HepG2 (cell line): ENCODE measurements around the gene KLRD1. TPM values are rescaled to one million over a fixed set of nuclear protein-coding genes. Genes with fewer than 3 reads are reported as not detected.

Experiments
- CREB1 ChIP-seq, 2 experiments: fragments of 450-650 bp in 1 of 2; IDR thresholded peaks; 2 replicates each; pipeline ENCODE4 v1.6.1; 2016 to 2017; ENCODE audit warnings: control low read depth in 1 of 2, mild to moderate bottlenecking in 1 of 2, missing compliant biosample characterization in 1 of 2, missing genetic modification characterization in 1 of 2
- ERF ChIP-seq: IDR thresholded peaks from 2 replicates; pipeline ENCODE4 v1.6.1; 2018; ENCODE audit warnings: missing biosample characterization, missing genetic modification reagents
- ZNF12 ChIP-seq: sonication (generic); formaldehyde crosslinking; IDR thresholded peaks from 2 replicates; pipeline ENCODE4 v1.5.0; 2020; ENCODE audit warnings: missing genetic modification reagents
- ZNF292 ChIP-seq: sonication (generic); formaldehyde crosslinking; IDR thresholded peaks from 2 replicates; pipeline ENCODE4 v1.8.1; 2022; ENCODE audit warnings: mild to moderate bottlenecking, low read depth, missing genetic modification reagents, borderline replicate concordance
- ZNF570 ChIP-seq: sonication (generic); formaldehyde crosslinking; IDR thresholded peaks from 2 replicates; pipeline ENCODE4 v1.4.0; 2020; ENCODE audit warnings: mild to moderate bottlenecking, missing genetic modification reagents, borderline replicate concordance
- polyA plus RNA-seq, 8 experiments: library from polyadenylated mRNA; depleted of rRNA in 3 of 8; stranded (reverse) in 7 of 8; unstranded in 1 of 8; fragments of >200 nt; fragmentation: Illumina TruSeq in 4 of 8; extraction: Trizol in 4 of 8; gene quantifications; 2 replicates each; pipeline versions ENCODE4 v1.2.1 to v1.2.3, GENCODE V29; 2011 to 2016; ENCODE audit warnings: low read depth in 4 of 8, missing spikeins in 1 of 8, mixed read lengths in 1 of 8; ENCODE audit not compliant: insufficient read depth in 1 of 8
- total RNA-seq, 5 experiments: library from RNA; depleted of rRNA; stranded (reverse); fragments of >200 nt; fragmentation: Illumina TruSeq; extraction: Trizol; gene quantifications; 2 replicates each; pipeline ENCODE4 v1.2.3, GENCODE V29; 2016; ENCODE audit warnings: low read depth in 1 of 5
- TF ChIP-seq, protein P1 (sequence below): sonication (generic); formaldehyde crosslinking; IDR thresholded peaks from 2 replicates; pipeline ENCODE4 v1.5.0; 2020; ENCODE audit warnings: mild to moderate bottlenecking, missing genetic modification reagents
- TF ChIP-seq, protein P2 (sequence below): IDR thresholded peaks from 2 replicates; pipeline ENCODE4 v1.6.1; 2016
- TF ChIP-seq, protein P3 (sequence below): sonication (generic); formaldehyde crosslinking; IDR thresholded peaks from 2 replicates; pipeline ENCODE4 v1.4.0; 2020; ENCODE audit warnings: missing genetic modification reagents

Gene KLRD1
- total and polyA plus RNA-seq, 2 of the 13 experiments (the other 11 are each of a cell fraction or from before 2014, with no cell fraction given): 0.01 TPM; not detected in 1

DNA sequence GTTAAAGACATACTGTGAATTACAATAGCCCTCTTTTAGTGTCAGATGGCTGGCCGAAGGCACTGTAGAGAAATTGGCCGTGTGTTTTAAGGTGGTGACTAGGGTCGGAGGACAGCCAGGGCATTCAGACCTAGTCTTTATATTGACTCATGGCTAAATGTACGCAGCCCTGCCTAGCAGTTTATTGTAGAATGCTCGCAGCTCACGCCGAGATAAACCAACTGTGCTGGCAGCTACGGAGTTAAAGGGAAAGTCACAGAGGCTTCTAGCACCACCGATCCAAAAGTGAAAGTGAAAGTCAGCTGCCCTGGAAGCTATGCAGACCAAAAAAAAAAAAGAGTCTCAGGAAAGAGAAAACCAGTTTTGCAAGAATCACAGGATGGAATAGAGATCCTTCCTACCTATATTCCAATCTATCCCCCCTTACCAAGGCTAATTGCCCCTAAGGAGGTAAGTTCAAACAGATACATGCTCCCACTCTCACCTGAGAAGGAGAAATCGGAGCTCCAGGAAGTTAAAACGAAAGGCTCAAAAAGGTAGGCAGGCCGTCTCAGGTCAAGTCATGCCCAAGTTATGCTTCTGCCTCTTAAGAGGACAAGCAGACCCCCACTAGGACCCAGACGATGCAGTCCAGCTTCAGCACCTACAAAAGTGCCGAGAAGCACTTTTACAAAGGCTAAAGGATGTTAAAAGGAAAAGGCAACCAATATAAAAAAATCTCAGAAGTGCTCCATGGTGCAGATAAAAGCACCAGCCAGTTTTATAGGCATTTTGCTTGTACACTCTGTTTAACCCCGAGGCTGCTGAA, 57.3 kb downstream of the KLRD1 start (continued):
- TF ChIP-seq, protein P1, sequence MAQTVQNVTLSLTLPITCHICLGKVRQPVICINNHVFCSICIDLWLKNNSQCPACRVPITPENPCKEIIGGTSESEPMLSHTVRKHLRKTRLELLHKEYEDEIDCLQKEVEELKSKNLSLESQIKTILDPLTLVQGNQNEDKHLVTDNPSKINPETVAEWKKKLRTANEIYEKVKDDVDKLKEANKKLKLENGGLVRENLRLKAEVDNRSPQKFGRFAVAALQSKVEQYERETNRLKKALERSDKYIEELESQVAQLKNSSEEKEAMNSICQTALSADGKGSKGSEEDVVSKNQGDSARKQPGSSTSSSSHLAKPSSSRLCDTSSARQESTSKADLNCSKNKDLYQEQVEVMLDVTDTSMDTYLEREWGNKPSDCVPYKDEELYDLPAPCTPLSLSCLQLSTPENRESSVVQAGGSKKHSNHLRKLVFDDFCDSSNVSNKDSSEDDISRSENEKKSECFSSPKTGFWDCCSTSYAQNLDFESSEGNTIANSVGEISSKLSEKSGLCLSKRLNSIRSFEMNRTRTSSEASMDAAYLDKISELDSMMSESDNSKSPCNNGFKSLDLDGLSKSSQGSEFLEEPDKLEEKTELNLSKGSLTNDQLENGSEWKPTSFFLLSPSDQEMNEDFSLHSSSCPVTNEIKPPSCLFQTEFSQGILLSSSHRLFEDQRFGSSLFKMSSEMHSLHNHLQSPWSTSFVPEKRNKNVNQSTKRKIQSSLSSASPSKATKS (CRISPR knock-in tag): no peak
- TF ChIP-seq, protein P2, sequence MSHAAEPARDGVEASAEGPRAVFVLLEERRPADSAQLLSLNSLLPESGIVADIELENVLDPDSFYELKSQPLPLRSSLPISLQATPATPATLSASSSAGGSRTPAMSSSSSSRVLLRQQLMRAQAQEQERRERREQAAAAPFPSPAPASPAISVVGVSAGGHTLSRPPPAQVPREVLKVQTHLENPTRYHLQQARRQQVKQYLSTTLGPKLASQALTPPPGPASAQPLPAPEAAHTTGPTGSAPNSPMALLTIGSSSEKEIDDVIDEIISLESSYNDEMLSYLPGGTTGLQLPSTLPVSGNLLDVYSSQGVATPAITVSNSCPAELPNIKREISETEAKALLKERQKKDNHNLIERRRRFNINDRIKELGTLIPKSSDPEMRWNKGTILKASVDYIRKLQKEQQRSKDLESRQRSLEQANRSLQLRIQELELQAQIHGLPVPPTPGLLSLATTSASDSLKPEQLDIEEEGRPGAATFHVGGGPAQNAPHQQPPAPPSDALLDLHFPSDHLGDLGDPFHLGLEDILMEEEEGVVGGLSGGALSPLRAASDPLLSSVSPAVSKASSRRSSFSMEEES (CRISPR knock-in tag): no peak
- TF ChIP-seq ZNF570 (CRISPR knock-in tag): no peak
- TF ChIP-seq ERF (CRISPR knock-in tag): no peak
- TF ChIP-seq, protein P3, sequence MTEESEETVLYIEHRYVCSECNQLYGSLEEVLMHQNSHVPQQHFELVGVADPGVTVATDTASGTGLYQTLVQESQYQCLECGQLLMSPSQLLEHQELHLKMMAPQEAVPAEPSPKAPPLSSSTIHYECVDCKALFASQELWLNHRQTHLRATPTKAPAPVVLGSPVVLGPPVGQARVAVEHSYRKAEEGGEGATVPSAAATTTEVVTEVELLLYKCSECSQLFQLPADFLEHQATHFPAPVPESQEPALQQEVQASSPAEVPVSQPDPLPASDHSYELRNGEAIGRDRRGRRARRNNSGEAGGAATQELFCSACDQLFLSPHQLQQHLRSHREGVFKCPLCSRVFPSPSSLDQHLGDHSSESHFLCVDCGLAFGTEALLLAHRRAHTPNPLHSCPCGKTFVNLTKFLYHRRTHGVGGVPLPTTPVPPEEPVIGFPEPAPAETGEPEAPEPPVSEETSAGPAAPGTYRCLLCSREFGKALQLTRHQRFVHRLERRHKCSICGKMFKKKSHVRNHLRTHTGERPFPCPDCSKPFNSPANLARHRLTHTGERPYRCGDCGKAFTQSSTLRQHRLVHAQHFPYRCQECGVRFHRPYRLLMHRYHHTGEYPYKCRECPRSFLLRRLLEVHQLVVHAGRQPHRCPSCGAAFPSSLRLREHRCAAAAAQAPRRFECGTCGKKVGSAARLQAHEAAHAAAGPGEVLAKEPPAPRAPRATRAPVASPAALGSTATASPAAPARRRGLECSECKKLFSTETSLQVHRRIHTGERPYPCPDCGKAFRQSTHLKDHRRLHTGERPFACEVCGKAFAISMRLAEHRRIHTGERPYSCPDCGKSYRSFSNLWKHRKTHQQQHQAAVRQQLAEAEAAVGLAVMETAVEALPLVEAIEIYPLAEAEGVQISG: peak; percentile 24; the same call in 1 of the 2 replicates
- no peak for TF ChIP-seq ZNF292 (CRISPR knock-in tag)
- no peak for TF ChIP-seq CREB1 (IDR thresholded peaks at IDR 0.05)
- TF ChIP-seq CREB1 (CRISPR knock-in tag; IDR thresholded peaks at IDR 0.05): 0 out of 2 replicates have a peak, but pooled peaks have one; percentile 18
- TF ChIP-seq ZNF12: no peak
